SU-DHL-6 (cell line): ENCODE measurements around the gene IGFBPL1.

Experiments
- H2AFZ ChIP-seq: fragments of 200-600 bp; sonication (generic); 2 replicates; pipeline ENCODE4 v1.6.1; 2014; ENCODE audit warnings: low read depth, mild to moderate bottlenecking, moderate library complexity, mixed read lengths, antibody characterized with exemption, low read length; ENCODE audit not compliant: severe bottlenecking
- H3F3A ChIP-seq: fragments of 200-600 bp; shearing (Covaris generic); 2 replicates; pipeline ENCODE4 v1.6.0; 2016; ENCODE audit warnings: antibody characterized with exemption, mild to moderate bottlenecking; ENCODE audit not compliant: insufficient read depth
- H3K27ac ChIP-seq: fragments of 200-600 bp; sonication (generic); 2 replicates; pipeline ENCODE4 v1.5.1; 2016; ENCODE audit warnings: low read depth, mild to moderate bottlenecking, low read length, moderate library complexity, mixed read lengths
- H3K27me3 ChIP-seq: fragments of 200-600 bp; sonication (generic), shearing (Covaris generic); 2 replicates; pipeline ENCODE4 v1.6.0; 2014; ENCODE audit warnings: mild to moderate bottlenecking, low read length
- H3K36me3 ChIP-seq: fragments of 200-600 bp; sonication (generic); 2 replicates; pipeline ENCODE4 v1.6.1; 2014; ENCODE audit warnings: mild to moderate bottlenecking, low read length, mixed read lengths
- H3K4me2 ChIP-seq: fragments of 300-600, 200-600 bp; shearing (Covaris generic), sonication (generic); 2 replicates; pipeline ENCODE4 v1.6.0; 2014; ENCODE audit warnings: low read length, low read depth, mild to moderate bottlenecking; ENCODE audit not compliant: poor library complexity, severe bottlenecking
- H3K4me3 ChIP-seq: fragments of 200-600 bp; sonication (generic); 2 replicates; pipeline ENCODE4 v1.5.1; 2014; ENCODE audit warnings: antibody characterized with exemption, low read length, mild to moderate bottlenecking, mixed read lengths; ENCODE audit not compliant: insufficient read depth, poor library complexity, severe bottlenecking
- H3K79me2 ChIP-seq: fragments of 200-600 bp; sonication (generic); 2 replicates; pipeline ENCODE4 v1.6.1; 2014; ENCODE audit warnings: mild to moderate bottlenecking, low read length, moderate library complexity; ENCODE audit not compliant: insufficient read depth
- H3K9ac ChIP-seq: fragments of 200-600 bp; sonication (generic); 2 replicates; pipeline ENCODE4 v1.7.0; 2014; ENCODE audit warnings: mild to moderate bottlenecking, low read length
- H3K9me2 ChIP-seq: fragments of 200-600 bp; sonication (generic); replicated peaks from 2 replicates; pipeline ENCODE4 v1.6.1; 2014; ENCODE audit warnings: low read length; ENCODE audit not compliant: insufficient read depth
- H3K9me3 ChIP-seq: fragments of 200-600 bp; sonication (generic); 2 replicates; pipeline ENCODE4 v1.6.1; 2014; ENCODE audit warnings: low read length, mixed read lengths; ENCODE audit not compliant: insufficient read depth
- H4K20me1 ChIP-seq: fragments of 200-600 bp; sonication (generic); 2 replicates; pipeline ENCODE4 v1.6.1; 2014; ENCODE audit warnings: low read depth, mild to moderate bottlenecking, antibody characterized with exemption, low read length, moderate library complexity, mixed read lengths
- CTCF ChIP-seq: fragments of 200-600 bp; sonication (generic); IDR thresholded peaks from one replicate; pipeline ENCODE4 v1.5.1; 2017; ENCODE audit warnings: antibody characterized with exemption, mild to moderate bottlenecking, low read length, moderate library complexity; ENCODE audit not compliant: insufficient read depth, poor library complexity, severe bottlenecking
- EZH2phosphoT487 ChIP-seq: fragments of 200-600 bp; sonication (generic), shearing (Covaris generic); conservative IDR thresholded peaks from 2 replicates; pipeline ENCODE4 v1.6.1; 2018; ENCODE audit warnings: mild to moderate bottlenecking, antibody characterized with exemption, low read length, moderate library complexity, mixed read lengths

IGFBPL1 gene

GRCh38 chr9:38370176-38370575, 54.1 kb downstream of the IGFBPL1 start:
- H2AFZ ChIP-seq = no peak overlapping the region
- TF ChIP-seq EZH2phosphoT487 = no peak
- TF ChIP-seq CTCF = no peak
- no peak overlapping the region for H3K27ac ChIP-seq
- H3K9me3 ChIP-seq = no peaks in the 10 kb centered on the region
- H3K36me3 ChIP-seq = no peaks in the 10 kb centered on the region
- H3K9me2 ChIP-seq = no peaks in the 10 kb centered on the region
- H3K9ac ChIP-seq = no peak overlapping the region
- H3F3A ChIP-seq = no peaks in the 10 kb centered on the region
- no peak overlapping the region for H3K4me3 ChIP-seq
- H3K4me2 ChIP-seq = no peak overlapping the region
- H3K79me2 ChIP-seq = no peaks in the 10 kb centered on the region
- H4K20me1 ChIP-seq = no peaks in the 10 kb centered on the region
- no peaks in the 10 kb centered on the region for H3K27me3 ChIP-seq

DNA sequence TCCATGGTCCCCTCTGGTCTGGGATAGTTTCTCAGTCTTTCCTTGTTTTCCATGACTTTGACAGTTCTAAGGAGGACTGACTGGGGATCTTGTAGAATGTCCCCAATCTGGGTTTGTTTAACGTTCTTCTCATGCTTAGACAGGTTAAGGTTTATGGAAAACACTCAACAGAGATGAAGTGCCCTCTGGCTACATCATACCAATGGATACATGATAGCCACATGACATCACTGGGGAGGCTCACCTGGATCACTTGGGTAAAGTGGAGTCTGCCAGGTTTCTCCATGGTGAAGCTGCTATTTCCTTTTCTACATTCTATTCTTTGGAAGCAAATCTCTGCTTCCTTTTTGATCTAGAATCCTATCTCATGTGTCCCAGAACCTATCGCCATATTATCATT, 55.5 kb downstream of the IGFBPL1 start:
- H3K9me3 ChIP-seq = no peaks in the 10 kb centered on the region
- TF ChIP-seq CTCF = no peak
- no peak overlapping the region for H3K27ac ChIP-seq
- H3K9me2 ChIP-seq = no peaks in the 10 kb centered on the region
- H3K79me2 ChIP-seq = no peaks in the 10 kb centered on the region
- no peak overlapping the region for H2AFZ ChIP-seq
- no peaks in the 10 kb centered on the region for H3F3A ChIP-seq
- no peak overlapping the region for H3K4me2 ChIP-seq
- H3K27me3 ChIP-seq = no peaks in the 10 kb centered on the region
- H4K20me1 ChIP-seq = no peaks in the 10 kb centered on the region
- H3K36me3 ChIP-seq = no peaks in the 10 kb centered on the region
- H3K9ac ChIP-seq = no peak overlapping the region
- no peak overlapping the region for H3K4me3 ChIP-seq

- Histone ChIP-seq H3K36me3 (no peaks in the 10 kb centered on the region), H3K9me3 (no peaks in the 10 kb centered on the region), H3K9ac (no peak overlapping the region), H3F3A (no peaks in the 10 kb centered on the region), H4K20me1 (no peaks in the 10 kb centered on the region), H3K79me2 (no peaks in the 10 kb centered on the region), H3K27me3 (no peaks in the 10 kb centered on the region), H3K9me2 (no peaks in the 10 kb centered on the region), H2AFZ (no peak overlapping the region), H3K27ac (no peak overlapping the region), H3K4me3 (no peak overlapping the region), H3K4me2 (no peak overlapping the region)
- no peak for TF ChIP-seq CTCF
- no peak for TF ChIP-seq EZH2phosphoT487
Observed at GRCh38 chr9:38367898-38368297, 56.4 kb downstream of the IGFBPL1 start.

GRCh38 chr9:38363589-38363925, 60.7 kb downstream of the IGFBPL1 start:
- no peaks in the 10 kb centered on the region for H3K9me3 ChIP-seq
- H3K4me3 ChIP-seq = no peak overlapping the region
- H3F3A ChIP-seq = no peaks in the 10 kb centered on the region
- no peak overlapping the region for H3K27ac ChIP-seq
- no peaks in the 10 kb centered on the region for H3K9me2 ChIP-seq
- no peak for TF ChIP-seq EZH2phosphoT487
- no peak for TF ChIP-seq CTCF
- H4K20me1 ChIP-seq = no peaks in the 10 kb centered on the region
- no peak overlapping the region for H2AFZ ChIP-seq
- no peak overlapping the region for H3K9ac ChIP-seq
- no peaks in the 10 kb centered on the region for H3K36me3 ChIP-seq
- no peaks in the 10 kb centered on the region for H3K79me2 ChIP-seq
- no peak overlapping the region for H3K4me2 ChIP-seq
- no peaks in the 10 kb centered on the region for H3K27me3 ChIP-seq
